SKM-1 (cell line): Measurements from ENCODE around the gene FLNB.
"Not testable (repeated sequence)": the region's sequence is repeated elsewhere in the genome, so short reads cannot be mapped to it uniquely, and the experiment has no call there.

Source experiments
- DNase-seq: peaks from one replicate; lab custom pipeline; 2025; ENCODE audit not compliant: unreplicated experiment; lab: John Stamatoyannopoulos, UW

FLNB gene

DNA sequence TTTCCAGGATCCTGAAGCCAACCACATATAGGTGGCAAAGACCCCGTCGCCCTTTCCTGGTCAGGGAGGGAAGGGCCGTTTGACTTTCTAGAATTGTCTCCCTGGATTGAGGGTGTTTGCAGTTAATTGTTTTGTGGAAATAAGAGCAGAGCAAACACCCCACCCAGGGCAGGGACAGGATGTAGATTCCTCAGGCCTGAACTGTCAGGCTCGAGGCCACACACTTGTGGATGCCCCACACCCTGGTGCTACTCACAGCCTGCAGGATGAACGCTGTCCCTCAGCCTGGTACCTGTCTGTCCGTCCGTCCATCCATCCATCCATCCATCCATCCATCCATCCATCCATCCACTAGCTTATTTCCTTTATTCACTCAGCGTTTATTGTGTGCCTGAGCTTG lies 29.9 kb upstream of the FLNB start:
- DNase-seq = no peak

DNA sequence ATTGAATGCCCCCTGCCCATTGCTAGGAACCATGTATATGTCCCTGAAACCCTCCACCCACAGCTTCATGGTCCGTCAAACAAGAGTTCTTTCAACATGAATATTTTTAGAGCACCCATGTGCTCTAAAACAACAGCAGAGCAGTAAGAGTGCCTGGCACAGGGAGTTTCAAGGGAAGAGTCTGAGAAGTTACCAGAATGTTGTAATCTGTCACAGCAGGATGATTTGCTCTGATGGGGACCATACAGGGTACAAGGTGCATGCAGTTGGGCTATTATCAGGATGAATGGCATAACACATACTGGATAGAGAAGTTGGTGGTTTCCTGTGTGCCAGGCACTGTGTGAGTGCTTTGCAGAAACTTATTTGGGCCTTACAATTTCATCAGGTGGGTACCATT lies 27.8 kb upstream of the FLNB start:
- no peak for DNase-seq

DNA sequence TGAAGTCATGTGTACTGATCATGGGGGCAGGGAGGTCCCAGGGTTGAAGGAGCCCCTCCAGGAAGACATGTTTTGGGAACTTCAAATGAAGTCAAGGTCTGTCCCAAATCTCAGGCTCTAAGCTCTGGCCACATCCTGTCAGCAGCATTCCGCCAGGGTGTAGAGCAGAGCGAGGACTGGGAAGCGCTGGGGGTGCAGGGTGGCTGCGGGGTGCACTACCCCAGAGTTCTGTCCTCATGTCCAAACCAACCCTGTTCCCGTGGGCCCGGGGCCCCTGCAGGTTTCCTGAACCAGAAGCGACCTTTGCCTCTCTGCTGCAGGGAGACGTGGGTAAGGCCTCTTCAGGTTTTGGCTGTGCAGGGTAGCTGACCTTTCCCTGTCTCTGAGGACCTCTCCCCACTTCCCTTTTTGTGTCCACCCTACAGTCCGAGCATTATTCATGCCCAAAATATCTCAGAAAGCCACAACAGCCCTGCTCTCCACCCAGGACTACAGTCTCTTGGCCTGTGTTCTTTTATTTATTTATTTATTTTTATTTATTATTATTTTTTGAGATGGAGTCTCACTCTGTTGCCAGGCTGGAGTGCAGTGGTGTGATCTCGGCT lies 26.6 kb upstream of the FLNB start:
- peak; percentile 51 for DNase-seq

DNA sequence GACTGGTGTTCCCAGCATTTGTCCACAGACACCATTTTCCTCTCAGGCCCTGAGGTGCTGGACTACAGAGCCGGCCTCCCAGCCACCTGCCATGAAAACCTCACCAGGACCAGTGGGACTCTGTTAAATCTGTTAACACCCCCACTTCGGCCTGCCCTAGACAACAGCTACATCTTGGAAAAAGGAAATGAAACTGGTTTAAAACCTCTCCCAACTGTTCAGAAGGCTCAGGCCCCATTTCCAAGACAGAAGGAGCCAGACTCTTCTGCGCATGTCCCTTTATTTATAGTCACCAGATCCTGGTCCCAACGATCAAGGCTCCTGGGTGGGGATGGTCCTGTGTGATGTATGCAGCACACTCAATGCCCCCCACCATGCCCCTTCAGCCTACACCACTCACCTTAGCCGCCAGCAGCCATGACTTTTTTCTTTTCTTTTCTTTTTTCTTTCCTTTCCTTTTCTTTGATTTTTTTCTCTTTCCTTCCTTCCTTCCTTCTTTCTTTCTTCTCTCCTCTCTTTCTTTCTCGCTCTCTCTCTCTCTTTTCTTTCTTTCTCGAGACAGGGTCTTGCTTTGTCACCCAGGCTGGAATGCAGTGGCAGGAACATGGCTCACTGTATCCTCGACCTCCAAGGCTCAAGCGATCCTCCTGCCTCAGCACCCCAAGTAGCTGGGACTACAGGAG lies 25.5 kb upstream of the FLNB start:
- DNase-seq = peak; percentile 52

DNA sequence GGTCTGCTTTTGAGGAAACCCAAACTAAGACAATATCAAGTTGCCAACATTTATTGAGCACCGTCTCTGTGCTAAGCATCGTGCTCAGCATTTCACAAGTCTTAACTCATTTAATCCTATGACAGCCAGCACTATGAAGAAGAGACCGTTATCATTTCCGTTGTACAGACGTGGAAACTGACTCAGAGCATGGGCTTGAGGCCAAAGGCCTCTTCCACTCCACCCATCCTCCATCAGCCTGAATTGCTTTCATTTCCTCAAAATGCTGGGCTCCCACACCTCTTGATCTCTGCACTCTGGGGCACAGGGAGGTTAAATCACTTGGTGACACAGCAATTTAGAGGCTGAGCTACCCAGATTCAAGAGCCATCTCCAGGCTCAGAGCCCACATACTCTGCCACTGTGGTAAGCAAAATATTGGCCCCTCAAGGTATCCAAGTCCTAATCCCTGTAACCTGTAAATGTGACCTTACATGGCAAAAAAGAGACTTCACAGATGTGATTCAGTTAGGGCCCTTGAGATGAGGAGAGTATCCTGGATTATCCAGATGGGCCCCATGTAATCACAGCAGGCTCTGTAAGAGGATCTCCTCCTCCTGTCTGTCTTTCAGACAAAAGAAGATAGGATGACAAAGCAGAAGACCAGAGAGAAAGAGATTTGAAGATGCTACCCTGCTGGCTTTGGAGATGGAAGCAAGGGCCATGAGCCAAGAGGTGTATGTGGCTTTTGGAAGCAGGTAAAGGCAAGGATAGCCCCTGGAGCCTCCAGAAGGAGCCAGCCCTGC lies 24.3 kb upstream of the FLNB start:
- DNase-seq = peak; percentile 98

DNA sequence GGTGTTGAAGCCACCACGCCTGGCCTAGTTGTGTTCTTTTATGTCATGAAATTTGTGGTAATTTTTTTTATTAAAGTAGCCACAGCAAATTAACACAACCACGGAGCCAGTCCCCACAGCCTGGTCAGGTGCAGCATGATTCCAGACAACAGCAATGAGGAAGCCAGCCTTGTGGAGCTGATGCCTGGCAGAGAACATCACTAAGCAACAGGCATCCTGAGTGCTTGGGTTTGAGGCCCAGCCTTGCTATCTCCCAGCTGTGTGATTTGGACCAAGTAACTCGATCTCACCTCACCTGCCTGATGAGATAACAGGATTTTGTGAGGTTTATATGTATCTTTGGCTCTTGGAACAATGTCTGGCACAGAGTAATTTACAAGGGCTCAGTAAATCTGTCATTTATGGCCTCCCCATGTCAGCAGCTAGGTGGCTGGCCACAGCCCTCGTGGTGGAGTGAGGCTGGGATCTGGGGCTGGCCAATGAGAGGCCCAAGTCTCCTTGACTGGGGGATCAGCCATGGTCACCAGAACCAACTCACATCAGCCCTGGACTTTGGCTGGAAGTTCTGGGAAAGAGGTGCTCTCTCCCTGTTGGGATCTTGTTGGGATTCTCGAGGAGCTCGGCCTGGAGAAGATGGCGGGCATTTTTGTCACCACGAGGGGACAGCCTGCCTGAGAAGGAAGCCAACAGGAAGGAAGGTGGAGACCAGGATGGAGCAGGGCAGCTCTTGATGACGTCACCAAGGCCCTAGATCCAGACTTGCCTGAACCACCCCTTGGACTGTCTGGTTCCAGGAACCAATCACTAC lies 22.8 kb upstream of the FLNB start:
- no peak for DNase-seq

DNA sequence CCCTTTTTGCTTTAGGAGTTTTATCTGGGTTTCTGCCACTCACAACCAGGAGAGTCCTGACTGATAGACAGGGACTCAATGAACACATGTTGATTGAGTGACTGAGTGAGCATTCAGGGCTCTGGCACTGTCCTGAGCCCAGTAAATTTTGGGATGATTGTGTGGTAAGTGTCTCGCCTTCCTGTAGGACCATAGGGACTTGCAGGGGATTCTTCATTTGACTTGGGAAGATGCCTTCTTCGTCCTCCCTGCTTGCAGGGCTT lies 22.3 kb upstream of the FLNB start:
- no peak for DNase-seq

DNA sequence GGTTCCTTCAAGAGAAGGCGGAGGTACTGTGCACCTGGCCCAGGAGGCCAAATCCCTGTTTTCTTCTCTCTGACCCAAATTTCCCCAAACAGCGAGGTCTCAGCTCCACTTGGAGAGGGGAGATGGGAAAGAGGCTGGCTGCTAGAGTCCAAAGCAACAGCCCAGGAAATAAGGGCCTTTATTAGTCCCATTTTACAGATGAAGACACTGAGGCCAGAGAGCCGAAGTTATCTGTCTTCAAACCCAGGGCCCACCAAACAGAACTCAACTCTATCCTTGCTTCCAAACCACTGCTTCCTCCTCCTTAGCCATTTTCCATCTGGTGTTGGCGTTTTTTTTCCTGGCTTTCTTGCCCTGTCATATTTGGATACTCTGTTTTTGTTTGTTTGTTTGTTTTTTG lies 22.0 kb upstream of the FLNB start:
- no peak for DNase-seq

DNA sequence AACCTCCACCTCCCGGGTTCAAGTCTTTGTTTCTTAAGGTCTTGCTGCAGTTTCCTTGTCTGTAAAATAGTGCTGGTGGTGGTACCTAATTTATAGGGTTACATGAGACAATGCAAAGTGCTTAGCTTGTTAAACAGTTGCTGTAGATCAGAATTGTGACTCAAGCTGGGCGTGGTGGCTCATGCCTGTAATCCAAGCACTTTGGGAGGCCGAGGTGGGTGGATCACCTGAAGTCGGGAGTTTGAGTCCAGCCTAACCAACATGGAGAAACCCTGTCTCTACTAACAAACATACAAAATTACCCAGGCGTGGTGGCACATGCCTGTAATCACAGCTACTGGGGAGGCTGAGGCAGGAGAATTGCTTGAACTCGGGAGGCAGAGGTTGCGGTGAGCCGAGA lies 19.0 kb upstream of the FLNB start:
- DNase-seq = not testable (repeated sequence)

DNA sequence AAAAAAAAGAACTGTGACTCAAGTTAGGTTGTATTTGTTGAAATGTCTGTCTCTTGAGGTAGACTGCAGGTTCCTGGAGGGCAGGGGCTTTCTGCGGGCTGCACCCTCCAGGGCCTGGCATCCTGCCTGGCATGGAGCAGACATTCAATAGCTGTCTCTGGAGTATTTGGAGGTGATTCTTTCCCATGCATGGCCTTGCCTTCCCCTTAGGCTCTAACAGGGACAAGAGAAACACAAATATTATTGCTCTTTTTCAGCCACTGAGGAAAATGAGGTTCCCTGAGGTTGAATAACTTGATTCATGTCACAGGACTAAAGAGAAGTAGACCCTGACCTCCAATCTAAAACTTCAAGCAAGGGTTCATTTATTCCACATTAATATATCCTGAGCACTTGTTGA lies 18.6 kb upstream of the FLNB start:
- DNase-seq = no peak

DNA sequence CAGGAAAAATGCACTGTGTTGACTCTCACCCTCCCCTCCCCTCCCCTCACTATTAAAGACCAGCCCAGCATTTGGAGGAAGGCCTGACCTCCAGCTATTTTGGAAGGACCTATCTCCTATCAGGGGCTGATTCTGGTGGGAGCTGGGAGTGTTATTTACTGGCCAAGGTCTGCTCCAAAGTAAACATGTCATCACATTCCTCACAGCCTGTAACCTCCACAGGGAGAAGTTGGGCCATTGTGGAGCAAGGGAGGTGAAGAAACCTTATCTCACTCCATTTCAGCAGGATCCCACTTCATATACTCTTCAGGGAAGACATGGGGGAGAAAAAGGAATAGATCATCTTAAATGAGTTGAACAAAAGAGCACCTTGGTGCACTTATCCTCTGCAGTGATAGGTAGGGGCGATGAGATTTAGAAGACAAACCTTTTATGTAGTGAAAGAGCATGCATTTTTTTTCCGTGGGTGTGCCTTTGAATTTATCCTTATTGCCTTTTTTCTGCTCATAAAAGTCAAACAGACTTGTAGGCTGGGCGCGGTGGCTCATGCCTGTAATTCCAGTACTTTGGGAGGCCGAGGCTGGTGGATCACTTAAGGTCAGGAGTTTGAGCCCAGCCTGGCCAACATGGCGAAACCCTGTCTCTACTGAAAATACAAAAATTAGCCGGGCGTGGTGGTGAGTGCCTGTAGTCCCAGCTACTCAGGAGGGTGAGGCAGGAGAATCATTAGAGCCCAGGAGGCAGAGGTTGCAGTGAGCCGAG lies 15.6 kb upstream of the FLNB start:
- DNase-seq = no peak

DNA sequence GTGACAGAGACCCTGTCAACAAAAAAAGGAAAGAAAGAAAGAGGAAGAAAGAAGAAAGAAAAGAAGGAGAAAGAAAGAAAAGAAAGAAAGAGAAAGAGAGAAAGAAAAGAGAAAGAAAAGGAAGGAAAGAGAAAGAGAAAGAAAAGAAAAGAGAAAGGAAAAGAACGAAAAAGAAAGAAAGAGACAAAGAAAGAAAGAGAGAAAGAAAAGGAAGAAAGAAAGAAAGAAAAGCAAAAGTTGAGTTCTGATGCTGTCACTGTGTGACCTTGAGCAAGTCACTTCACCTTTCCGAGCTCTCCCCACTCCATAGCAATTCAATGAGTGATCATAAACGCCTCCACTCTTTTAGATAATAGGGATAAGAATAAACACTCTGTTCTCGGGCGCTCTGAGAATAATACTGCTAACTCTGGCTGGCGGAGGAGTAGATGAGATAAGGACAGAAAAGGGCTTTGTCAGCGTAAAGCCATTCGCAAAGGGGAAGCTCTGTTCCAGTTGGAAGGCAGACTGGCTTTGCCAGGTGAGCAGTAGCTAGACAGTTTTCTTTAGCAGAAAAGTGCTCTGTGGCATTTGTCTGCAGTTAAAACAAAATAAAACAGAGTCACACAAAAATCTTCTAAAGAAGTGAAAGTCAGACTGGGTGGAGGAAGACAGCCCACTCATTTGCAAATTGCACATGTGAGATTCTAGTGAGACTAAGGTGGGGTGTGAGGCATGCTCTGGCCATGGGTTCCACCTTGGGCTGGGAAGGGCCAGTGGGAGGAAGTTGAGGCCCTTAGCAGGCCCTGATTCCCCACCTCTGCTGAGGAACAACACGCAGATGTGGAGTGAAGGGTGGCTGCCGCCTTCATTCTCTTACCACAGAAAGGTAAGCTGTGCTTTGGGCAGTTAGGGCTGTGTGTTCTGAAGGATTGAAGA lies 9.6 kb upstream of the FLNB start:
- DNase-seq = no peak

DNA sequence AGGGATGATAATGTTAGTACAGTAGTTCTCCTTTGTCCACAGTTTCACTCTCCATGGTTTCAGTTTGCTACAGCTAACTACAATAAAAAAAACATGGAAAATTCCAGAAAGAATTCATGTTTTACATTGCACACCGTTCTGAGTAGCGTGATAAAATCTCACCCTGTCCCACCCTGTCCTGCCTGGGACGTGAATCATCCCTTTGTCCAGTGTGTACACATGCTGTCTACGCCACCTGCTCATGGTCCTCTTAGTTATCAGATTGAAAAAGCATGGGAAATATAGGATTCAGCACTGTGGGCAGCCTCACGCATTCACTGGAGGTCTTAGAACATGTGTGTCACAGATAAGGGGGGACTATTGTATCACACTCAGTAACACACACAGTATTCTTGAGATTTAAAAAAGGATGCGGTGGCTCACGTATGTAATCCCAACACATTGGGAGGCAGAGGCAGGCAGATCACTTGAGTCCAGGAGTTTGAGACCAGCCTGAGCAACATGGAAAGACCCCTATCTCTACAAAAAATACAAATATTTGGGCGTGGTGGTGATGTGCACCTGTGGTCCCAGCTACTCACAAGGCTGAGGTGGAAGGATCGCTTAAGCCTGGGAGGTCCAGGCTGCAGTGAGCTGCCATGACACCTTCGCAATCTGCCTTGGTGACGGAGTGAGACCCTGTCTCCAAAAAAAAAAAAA lies 8.7 kb upstream of the FLNB start:
- DNase-seq = no peak

DNA sequence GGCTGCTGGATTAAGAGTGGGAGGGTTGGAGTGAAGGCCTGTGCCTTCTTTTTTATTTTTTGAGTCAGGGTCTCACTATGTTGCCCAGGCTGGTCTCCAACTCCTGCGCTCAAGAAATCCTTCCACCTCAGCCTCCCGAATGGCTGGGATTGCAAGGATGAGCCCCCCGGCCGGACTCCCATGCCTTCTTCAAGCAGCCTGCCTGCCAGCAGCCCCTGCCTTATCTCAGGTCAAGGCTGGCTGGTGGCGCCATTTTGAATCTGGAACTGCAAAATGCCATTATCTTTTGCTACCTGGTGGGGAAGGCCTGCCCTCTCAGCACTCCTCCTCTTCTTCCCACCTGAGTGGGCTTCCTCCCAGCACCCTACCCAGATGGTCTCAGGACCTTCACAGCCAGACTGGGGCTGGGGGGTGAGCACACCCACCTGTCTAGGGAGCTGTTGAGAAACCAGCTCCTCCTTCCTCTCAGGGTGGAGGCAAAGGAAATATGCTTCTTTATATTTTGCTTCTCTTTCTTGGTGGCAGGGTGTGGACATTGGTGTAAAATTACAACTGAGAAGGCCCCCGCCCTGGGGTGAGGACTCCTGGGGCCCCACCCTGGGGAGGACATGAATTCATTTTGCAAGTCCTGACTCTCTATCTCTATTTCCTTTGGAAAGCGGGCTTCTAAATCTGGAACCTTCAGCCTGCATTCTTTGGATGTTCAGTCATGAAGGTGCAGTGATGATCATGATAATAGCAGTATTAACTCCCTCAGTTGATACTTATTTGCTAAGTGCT lies 7.7 kb upstream of the FLNB start:
- no peak for DNase-seq

DNA sequence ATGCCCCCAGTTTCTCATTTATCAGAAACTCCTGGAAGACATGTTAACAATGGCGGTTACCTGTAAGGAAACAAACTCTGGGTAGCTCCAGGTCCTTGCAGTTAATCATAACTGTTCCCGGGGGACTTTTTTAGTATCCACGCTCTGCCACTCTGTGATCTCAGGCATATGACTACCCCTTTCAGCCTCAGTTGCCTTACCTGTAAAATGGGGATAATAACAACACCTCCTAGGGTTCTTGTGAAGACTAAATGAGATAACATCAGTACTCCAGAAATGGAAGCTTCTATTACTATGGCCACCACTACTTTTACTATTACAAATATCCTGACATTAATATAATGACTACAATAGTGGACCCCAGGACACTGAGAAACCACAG lies 7.1 kb upstream of the FLNB start:
- DNase-seq = no peak

DNA sequence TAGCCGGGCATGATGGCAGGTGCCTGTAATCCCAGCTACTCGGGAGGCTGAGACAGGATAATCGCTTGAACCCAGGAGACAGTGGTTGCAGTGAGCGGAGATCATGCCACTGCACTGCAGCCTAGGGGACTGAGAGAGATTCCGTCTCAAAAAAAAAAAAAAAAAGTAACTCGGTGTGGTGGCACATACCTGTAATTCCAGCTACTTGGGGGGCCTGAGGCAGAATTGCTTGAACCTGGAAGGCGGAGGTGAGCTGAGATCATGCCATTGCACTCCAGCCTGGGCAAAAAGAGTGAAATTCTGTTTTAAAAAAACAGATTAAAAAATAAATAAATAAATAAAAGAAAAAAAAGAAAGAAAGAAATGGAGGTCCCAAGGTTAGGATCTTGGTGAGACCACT lies 6.2 kb upstream of the FLNB start:
- DNase-seq = no peak

DNA sequence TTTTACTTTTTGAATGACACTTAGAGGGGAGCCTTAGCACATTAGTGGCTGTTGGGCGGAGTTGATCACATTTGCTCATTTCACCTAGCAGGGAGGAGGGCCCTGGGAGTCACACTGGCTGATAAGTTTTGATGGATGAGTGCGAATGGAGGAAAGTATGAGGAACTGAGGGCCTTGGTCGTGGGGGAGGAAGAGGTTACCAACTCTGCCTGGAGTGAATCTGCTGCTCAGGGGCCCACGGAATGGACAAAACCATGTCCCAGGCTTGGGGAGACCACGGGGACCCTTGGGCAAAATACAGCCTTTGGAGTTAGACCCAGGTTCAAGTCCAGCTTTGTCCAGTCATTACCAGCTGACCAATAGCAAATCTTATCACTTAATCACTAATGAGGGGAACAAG lies 5.1 kb upstream of the FLNB start:
- no peak for DNase-seq

DNA sequence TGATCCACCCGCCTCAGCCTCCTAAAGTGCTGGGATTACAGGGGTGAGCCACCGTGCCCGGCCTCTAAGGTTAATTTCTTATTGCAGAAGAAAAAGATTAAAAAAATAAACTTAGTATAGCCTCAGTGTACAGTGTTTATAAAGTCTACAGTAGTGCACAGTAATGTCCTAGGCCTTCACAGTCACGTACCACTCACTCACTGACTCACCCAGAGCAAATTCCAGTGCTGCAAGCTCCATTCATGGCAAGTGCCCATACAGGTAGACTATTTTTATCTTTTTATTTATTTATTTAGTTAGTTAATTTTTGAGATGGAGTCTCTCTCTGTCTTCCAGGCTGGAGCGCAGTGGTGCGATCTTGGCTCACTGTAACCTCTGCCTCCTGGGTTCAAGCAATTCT lies 3.2 kb upstream of the FLNB start:
- no peak for DNase-seq

DNA sequence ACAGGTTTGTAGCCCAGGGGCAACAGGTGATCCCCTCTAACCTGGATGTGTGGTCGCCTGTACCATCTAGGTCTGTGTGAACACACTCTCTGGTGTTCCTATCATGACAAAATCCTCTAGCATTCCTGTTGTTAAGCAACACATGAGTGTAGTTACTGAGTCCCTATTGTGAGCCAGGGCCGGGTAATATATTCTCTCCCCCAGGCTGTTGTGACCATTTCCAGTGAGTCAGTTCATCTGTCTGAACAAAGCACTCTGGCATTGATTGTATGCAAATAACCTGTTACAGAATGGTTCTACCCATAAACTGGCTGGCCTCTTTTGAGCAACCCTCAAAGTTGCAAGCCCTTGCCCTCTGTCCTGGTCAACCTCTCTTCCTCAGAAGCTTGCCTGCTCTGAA lies 2.6 kb upstream of the FLNB start:
- no peak for DNase-seq
